ENCODE results near the gene KRT39.
"Not testable (repeated sequence)": the region's sequence is repeated elsewhere in the genome, so short reads cannot be mapped to it uniquely, and the experiment has no call there.

The KRT39 gene

DNA sequence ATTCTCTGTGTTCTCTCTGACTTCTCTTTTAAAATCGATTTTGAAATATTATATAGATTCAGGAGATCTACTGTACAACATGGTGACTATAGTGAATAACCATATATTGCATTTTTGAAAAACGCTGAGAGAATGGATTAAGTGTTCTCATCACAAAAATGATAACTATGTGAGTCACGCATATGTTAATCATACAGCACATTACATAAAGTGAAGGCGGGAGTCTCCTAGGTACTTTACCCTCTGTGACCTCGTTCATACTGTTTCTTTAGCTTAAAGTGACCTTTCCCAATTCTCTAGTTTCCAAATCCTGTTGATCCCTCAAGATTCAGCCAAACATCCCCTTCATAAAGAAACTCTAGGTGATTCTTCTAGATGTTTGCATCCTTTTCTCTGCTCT lies 36.1 kb upstream of the KRT39 start:
- H3K4me3 ChIP-seq (ENCODE audit: low read depth, low read length), result no peak overlapping the region
- no peaks in the 10 kb centered on the region for H3K27me3 ChIP-seq (ENCODE audit: insufficient read depth, low read length)
- H3K79me2 ChIP-seq (ENCODE audit: control insufficient read depth, insufficient read depth, low read length, unreplicated experiment), result no peaks in the 10 kb centered on the region
- H3K4me1 ChIP-seq (ENCODE audit: control insufficient read depth, insufficient read depth, low read length, unreplicated experiment), result peaks cover 11% of the 10 kb centered on the region
- H3K27ac ChIP-seq (ENCODE audit: low read depth, low read length), result peak overlapping the region; percentile 43; the same call in 1 of the 2 replicates
- H3K36me3 ChIP-seq (ENCODE audit: insufficient read depth, low read length), result no peaks in the 10 kb centered on the region
- H2AFZ ChIP-seq (ENCODE audit: low read length, unreplicated experiment), result no peak overlapping the region

DNA sequence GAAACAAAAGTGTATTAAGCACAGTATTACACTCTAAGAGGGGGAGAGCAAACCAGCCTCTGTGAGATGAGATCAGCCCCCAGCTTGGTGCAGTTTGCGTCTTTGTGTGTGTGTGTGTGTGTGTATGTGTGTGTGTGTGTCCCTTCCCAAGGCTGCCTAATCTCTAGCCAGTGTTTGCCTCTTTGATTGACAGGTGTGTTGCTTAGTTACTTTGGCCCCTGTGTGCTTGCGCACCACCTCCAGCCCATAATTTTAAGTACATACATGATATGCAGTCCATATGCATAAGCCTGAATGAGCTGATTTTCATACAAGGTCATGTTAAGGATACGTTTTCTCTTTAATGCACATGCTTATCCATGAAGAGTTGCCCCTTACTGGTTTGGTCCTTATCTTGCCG lies 35.0 kb upstream of the KRT39 start:
- H3K79me2 ChIP-seq (ENCODE audit: control insufficient read depth, insufficient read depth, low read length, unreplicated experiment), result no peaks in the 10 kb centered on the region
- H3K36me3 ChIP-seq (ENCODE audit: insufficient read depth, low read length), result no peaks in the 10 kb centered on the region
- peaks cover 11% of the 10 kb centered on the region for H3K4me1 ChIP-seq (ENCODE audit: control insufficient read depth, insufficient read depth, low read length, unreplicated experiment)
- no peak overlapping the region for H2AFZ ChIP-seq (ENCODE audit: low read length, unreplicated experiment)
- no peaks in the 10 kb centered on the region for H3K27me3 ChIP-seq (ENCODE audit: insufficient read depth, low read length)
- H3K4me3 ChIP-seq (ENCODE audit: low read depth, low read length), result no peak overlapping the region
- no peak overlapping the region for H3K27ac ChIP-seq (ENCODE audit: low read depth, low read length)

DNA sequence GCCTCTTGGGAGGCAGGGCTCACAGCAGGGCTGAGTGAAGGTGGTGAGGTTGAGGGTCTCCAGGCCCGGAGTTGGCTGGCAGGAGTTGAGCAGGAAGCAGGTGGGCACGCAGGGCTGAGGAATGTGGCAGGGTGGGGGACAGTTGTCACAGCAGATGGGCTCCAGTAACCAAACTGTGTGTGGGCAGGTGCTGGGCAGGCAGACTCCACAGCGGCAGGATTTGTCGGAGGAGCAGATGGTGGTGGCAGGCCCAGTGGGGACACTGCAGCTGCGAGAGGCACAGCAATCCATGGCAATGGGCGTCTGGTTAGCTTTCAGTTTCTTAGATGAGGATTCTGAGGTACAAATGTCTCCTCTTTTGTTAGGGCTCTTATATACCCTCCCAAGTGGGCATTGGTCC lies 32.8 kb upstream of the KRT39 start, which contains the start of gene KRTAP3-2:
TSS of gene KRTAP3-2 (minus strand) at position 344 of the 400 bp plus-strand sequence. CDS start at position 291, 53 bp downstream.
- H2AFZ ChIP-seq (ENCODE audit: low read length, unreplicated experiment); H3K4me3 ChIP-seq (ENCODE audit: low read depth, low read length); H3K36me3 ChIP-seq (ENCODE audit: insufficient read depth, low read length); H3K79me2 ChIP-seq (ENCODE audit: control insufficient read depth, insufficient read depth, low read length, unreplicated experiment); H3K27me3 ChIP-seq (ENCODE audit: insufficient read depth, low read length); H3K27ac ChIP-seq (ENCODE audit: low read depth, low read length): not testable (repeated sequence)
- peaks cover 11% of the 10 kb centered on the region for H3K4me1 ChIP-seq (ENCODE audit: control insufficient read depth, insufficient read depth, low read length, unreplicated experiment)

- H3K36me3 ChIP-seq (ENCODE audit: insufficient read depth, low read length), result no peaks in the 10 kb centered on the region
- no peaks in the 10 kb centered on the region for H3K79me2 ChIP-seq (ENCODE audit: control insufficient read depth, insufficient read depth, low read length, unreplicated experiment)
- H3K27me3 ChIP-seq (ENCODE audit: insufficient read depth, low read length), result no peaks in the 10 kb centered on the region
- no peak overlapping the region for H3K27ac ChIP-seq (ENCODE audit: low read depth, low read length)
- no peak overlapping the region for H3K4me3 ChIP-seq (ENCODE audit: low read depth, low read length)
- H3K4me1 ChIP-seq (ENCODE audit: control insufficient read depth, insufficient read depth, low read length, unreplicated experiment), result peaks cover 2% of the 10 kb centered on the region
- H2AFZ ChIP-seq (ENCODE audit: low read length, unreplicated experiment), result no peak overlapping the region
Observed at GRCh38 chr17:40997361-40997760, 30.6 kb upstream of the KRT39 start.

- no peak overlapping the region for H3K27ac ChIP-seq (ENCODE audit: low read depth, low read length)
- no peaks in the 10 kb centered on the region for H3K4me1 ChIP-seq (ENCODE audit: control insufficient read depth, insufficient read depth, low read length, unreplicated experiment)
- H3K36me3 ChIP-seq (ENCODE audit: insufficient read depth, low read length), result no peaks in the 10 kb centered on the region
- no peak overlapping the region for H3K4me3 ChIP-seq (ENCODE audit: low read depth, low read length)
- no peaks in the 10 kb centered on the region for H3K27me3 ChIP-seq (ENCODE audit: insufficient read depth, low read length)
- no peaks in the 10 kb centered on the region for H3K79me2 ChIP-seq (ENCODE audit: control insufficient read depth, insufficient read depth, low read length, unreplicated experiment)
- H2AFZ ChIP-seq (ENCODE audit: low read length, unreplicated experiment), result no peak overlapping the region
Observed at GRCh38 chr17:40996829-40997228, 30.1 kb upstream of the KRT39 start.

DNA sequence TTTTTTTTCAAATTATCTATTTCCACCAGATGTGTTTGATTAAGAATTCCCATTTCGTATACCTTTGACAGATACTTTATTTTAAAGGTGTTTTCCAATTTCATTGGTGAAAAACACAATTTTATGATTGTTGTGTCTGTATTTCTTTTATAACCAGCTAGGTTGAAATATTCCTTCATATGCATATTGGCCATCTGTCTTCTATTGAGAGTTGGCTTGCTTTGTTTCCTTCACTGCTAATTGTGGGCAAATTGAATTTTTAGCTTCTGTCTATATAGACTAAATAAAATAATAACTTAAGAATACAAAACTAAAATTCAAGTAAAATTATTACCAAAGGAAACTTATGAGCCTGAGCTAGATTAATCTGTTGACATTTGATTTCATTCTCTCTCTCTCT lies 28.4 kb upstream of the KRT39 start:
- Histone ChIP-seq H3K4me1 (ENCODE audit: control insufficient read depth, insufficient read depth, low read length, unreplicated experiment) (no peaks in the 10 kb centered on the region), H3K36me3 (ENCODE audit: insufficient read depth, low read length) (no peaks in the 10 kb centered on the region), H3K27ac (ENCODE audit: low read depth, low read length) (no peak overlapping the region), H2AFZ (ENCODE audit: low read length, unreplicated experiment) (no peak overlapping the region), H3K4me3 (ENCODE audit: low read depth, low read length) (no peak overlapping the region), H3K79me2 (ENCODE audit: control insufficient read depth, insufficient read depth, low read length, unreplicated experiment) (no peaks in the 10 kb centered on the region), H3K27me3 (ENCODE audit: insufficient read depth, low read length) (no peaks in the 10 kb centered on the region)

DNA sequence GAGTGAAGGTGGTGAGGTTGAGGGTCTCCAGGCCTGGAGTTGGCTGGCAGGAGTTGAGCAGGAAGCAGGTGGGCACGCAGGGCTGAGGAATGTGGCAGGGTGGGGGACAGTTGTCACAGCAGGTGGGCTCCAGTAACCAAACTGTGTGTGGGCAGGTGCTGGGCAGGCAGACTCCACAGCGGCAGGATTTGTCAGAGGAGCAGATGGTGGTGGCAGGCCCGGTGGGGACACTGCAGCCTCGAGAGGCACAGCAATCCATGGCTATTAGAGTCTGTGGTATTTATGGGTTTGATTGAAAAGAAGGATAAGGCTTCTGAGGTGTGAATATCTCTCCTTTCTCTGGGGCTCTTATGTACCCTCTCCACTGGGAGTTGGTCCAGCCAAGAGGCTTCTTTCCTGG lies 27.1 kb upstream of the KRT39 start, which contains the start of gene KRTAP3-3:
TSS of gene KRTAP3-3 (minus strand) at position 326 of the 400 bp plus-strand sequence. CDS start at position 259, 67 bp downstream.
- no peak within 1 kb of the TSS for H2AFZ ChIP-seq (ENCODE audit: low read length, unreplicated experiment)

DNA sequence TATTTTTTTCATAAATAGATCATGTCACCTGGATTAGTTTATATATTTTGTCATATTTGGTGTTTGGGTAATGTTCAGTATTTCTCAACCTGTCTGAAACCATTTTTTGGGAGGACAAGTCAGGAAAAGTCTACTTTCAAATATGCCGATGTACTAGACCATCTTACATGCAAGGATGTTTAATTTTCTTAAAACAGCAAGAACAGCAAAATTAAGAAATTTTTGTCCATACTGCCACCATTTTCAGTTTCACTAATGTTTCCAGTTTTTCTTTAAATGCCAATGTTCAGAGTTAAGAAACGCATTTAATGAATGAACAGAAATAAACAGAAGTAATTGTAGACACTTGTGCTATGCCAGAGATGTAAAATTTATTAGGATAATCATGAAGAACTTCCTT lies 26.3 kb upstream of the KRT39 start:
- Histone ChIP-seq H3K4me3 (ENCODE audit: low read depth, low read length) (no peak overlapping the region), H3K4me1 (ENCODE audit: control insufficient read depth, insufficient read depth, low read length, unreplicated experiment) (no peaks in the 10 kb centered on the region), H3K27me3 (ENCODE audit: insufficient read depth, low read length) (no peaks in the 10 kb centered on the region), H3K27ac (ENCODE audit: low read depth, low read length) (no peak overlapping the region), H3K36me3 (ENCODE audit: insufficient read depth, low read length) (no peaks in the 10 kb centered on the region), H2AFZ (ENCODE audit: low read length, unreplicated experiment) (no peak overlapping the region), H3K79me2 (ENCODE audit: control insufficient read depth, insufficient read depth, low read length, unreplicated experiment) (no peaks in the 10 kb centered on the region)

More for the DNA sequence above, 27.1 kb upstream of the KRT39 start, which contains the start of gene KRTAP3-3:
- no peak within 1 kb of the TSS for H3K27ac ChIP-seq (ENCODE audit: low read depth, low read length)
- H3K36me3 ChIP-seq (ENCODE audit: insufficient read depth, low read length), result no peaks in the 10 kb centered on the region
- H3K4me3 ChIP-seq (ENCODE audit: low read depth, low read length), result no peak within 1 kb of the TSS
- H3K79me2 ChIP-seq (ENCODE audit: control insufficient read depth, insufficient read depth, low read length, unreplicated experiment), result no peaks in the 10 kb centered on the region
- H3K4me1 ChIP-seq (ENCODE audit: control insufficient read depth, insufficient read depth, low read length, unreplicated experiment), result no peaks in the 10 kb centered on the region
- no peaks in the 10 kb centered on the region for H3K27me3 ChIP-seq (ENCODE audit: insufficient read depth, low read length)

GRCh38 chr17:40992666-40993065 lies 25.9 kb upstream of the KRT39 start:
- no peaks in the 10 kb centered on the region for H3K4me1 ChIP-seq (ENCODE audit: control insufficient read depth, insufficient read depth, low read length, unreplicated experiment)
- H3K27ac ChIP-seq (ENCODE audit: low read depth, low read length), result no peak overlapping the region
- H3K36me3 ChIP-seq (ENCODE audit: insufficient read depth, low read length), result no peaks in the 10 kb centered on the region
- no peaks in the 10 kb centered on the region for H3K79me2 ChIP-seq (ENCODE audit: control insufficient read depth, insufficient read depth, low read length, unreplicated experiment)
- no peaks in the 10 kb centered on the region for H3K27me3 ChIP-seq (ENCODE audit: insufficient read depth, low read length)
- H2AFZ ChIP-seq (ENCODE audit: low read length, unreplicated experiment), result no peak overlapping the region
- no peak overlapping the region for H3K4me3 ChIP-seq (ENCODE audit: low read depth, low read length)

DNA sequence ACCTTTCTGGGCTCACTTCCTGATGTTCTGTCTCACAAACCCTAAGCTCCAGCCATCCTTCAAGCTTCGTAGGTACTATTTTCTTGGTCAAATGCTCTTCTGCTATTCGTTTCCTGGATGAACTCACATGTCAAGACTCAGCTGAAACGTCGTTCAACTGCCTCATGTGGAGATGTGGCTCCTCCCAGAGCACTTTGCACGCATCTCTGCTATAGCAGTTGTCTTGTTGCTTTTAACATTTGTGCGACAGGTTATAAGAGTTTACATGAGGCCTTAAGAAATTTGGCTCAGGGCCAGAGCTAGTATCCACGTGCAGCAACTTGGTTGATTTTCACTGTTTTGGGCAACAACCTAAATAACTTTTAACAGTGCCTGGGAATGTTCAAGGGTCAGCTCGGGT lies 20.2 kb upstream of the KRT39 start:
- H3K4me3 ChIP-seq (ENCODE audit: low read depth, low read length), result no peak overlapping the region
- no peak overlapping the region for H3K27ac ChIP-seq (ENCODE audit: low read depth, low read length)
- H3K27me3 ChIP-seq (ENCODE audit: insufficient read depth, low read length), result no peaks in the 10 kb centered on the region
- H3K36me3 ChIP-seq (ENCODE audit: insufficient read depth, low read length), result no peaks in the 10 kb centered on the region
- no peaks in the 10 kb centered on the region for H3K79me2 ChIP-seq (ENCODE audit: control insufficient read depth, insufficient read depth, low read length, unreplicated experiment)
- no peaks in the 10 kb centered on the region for H3K4me1 ChIP-seq (ENCODE audit: control insufficient read depth, insufficient read depth, low read length, unreplicated experiment)
- no peak overlapping the region for H2AFZ ChIP-seq (ENCODE audit: low read length, unreplicated experiment)

DNA sequence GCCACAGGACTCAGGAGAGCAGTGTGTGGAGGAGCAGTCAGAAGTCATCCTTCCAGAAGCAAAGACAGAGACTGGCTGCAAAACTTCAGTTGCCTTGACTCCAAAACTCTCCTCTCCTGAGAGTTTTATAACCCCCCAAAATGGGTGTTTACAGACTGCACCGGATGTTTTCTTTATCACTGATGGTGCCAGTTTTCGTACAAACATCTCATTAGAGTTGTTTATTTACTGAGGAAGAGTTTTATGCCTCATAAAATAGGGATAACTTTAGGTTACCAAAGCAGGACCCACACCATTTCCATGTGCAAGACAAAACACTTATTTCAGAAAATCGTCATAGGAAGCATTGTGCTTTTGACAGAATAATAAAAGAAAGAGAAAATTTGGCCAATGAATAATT lies 17.5 kb upstream of the KRT39 start, which contains the start of gene KRT40:
TSS of gene KRT40 (minus strand) at position 101 of the 400 bp plus-strand sequence. CDS start at position 48, 53 bp downstream.
- Histone ChIP-seq H3K79me2 (ENCODE audit: control insufficient read depth, insufficient read depth, low read length, unreplicated experiment) (no peaks in the 10 kb centered on the region), H3K27me3 (ENCODE audit: insufficient read depth, low read length) (no peaks in the 10 kb centered on the region), H3K27ac (ENCODE audit: low read depth, low read length) (no peak within 1 kb of the TSS), H3K4me1 (ENCODE audit: control insufficient read depth, insufficient read depth, low read length, unreplicated experiment) (no peaks in the 10 kb centered on the region), H3K36me3 (ENCODE audit: insufficient read depth, low read length) (no peaks in the 10 kb centered on the region), H3K4me3 (ENCODE audit: low read depth, low read length) (no peak within 1 kb of the TSS), H2AFZ (ENCODE audit: low read length, unreplicated experiment) (no peak within 1 kb of the TSS)

Data from ACC112 (cell line).